HEK293 (cell line): ENCODE data around the gene ANKRD31.

Experiments
- ELK4 ChIP-seq: IDR thresholded peaks from 2 replicates; pipeline ENCODE4 v1.6.1; 2011; ENCODE audit warnings: mild to moderate bottlenecking, low read depth, low read length, borderline replicate concordance
- GLI2 ChIP-seq: fragments of 450-650 bp; formaldehyde crosslinking; IDR thresholded peaks from 2 replicates; pipeline ENCODE4; 2017; ENCODE audit warnings: missing biosample characterization, missing genetic modification characterization, low read depth, borderline replicate concordance
- HIC1 ChIP-seq: fragments of 450-650 bp; formaldehyde crosslinking; IDR thresholded peaks from 2 replicates; pipeline ENCODE4 v1.5.1; 2016; ENCODE audit warnings: missing biosample characterization, missing genetic modification characterization
- HOXA7 ChIP-seq: sonication (generic); formaldehyde crosslinking; IDR thresholded peaks from 2 replicates; pipeline ENCODE4 v1.8.1; 2022; ENCODE audit warnings: missing genetic modification reagents, borderline replicate concordance
- HOXC10 ChIP-seq: sonication (generic); formaldehyde crosslinking; IDR thresholded peaks from 2 replicates; pipeline ENCODE4 v1.8.1; 2023; ENCODE audit warnings: mild to moderate bottlenecking, missing genetic modification reagents
- KLF16 ChIP-seq: fragments of 450-650 bp; formaldehyde crosslinking; IDR thresholded peaks from 2 replicates; pipeline ENCODE4 v1.5.1; 2017; ENCODE audit warnings: missing biosample characterization, missing genetic modification characterization
- PRDM2 ChIP-seq: fragments of 450-650 bp; formaldehyde crosslinking; IDR thresholded peaks from 2 replicates; pipeline ENCODE4 v1.5.1; 2016; ENCODE audit warnings: missing biosample characterization, missing genetic modification characterization, borderline replicate concordance
- SP2 ChIP-seq: fragments of 450-650 bp; formaldehyde crosslinking; IDR thresholded peaks from 2 replicates; pipeline ENCODE4 v1.5.1; 2016; ENCODE audit warnings: missing biosample characterization, missing genetic modification characterization
- TCF7L2 ChIP-seq: IDR thresholded peaks from 2 replicates; pipeline ENCODE4 v1.6.1; 2011; ENCODE audit warnings: low read depth, mild to moderate bottlenecking, inconsistent platforms, low read length, moderate library complexity, borderline replicate concordance
- ZBTB48 ChIP-seq: fragments of 450-650 bp; formaldehyde crosslinking; IDR thresholded peaks from 2 replicates; pipeline ENCODE4 v1.5.1; 2016; ENCODE audit warnings: missing biosample characterization, missing genetic modification characterization
- ZFP41 ChIP-seq: fragments of 450-650 bp; formaldehyde crosslinking; IDR thresholded peaks from 2 replicates; pipeline ENCODE4 v1.5.1; 2016; ENCODE audit warnings: missing biosample characterization, missing genetic modification characterization, borderline replicate concordance
- ZNF132 ChIP-seq: fragments of 450-650 bp; formaldehyde crosslinking; IDR thresholded peaks from 2 replicates; pipeline ENCODE4 v1.5.1; 2017; ENCODE audit warnings: missing biosample characterization, missing genetic modification characterization, borderline replicate concordance
- ZNF138 ChIP-seq: fragments of 450-650 bp; formaldehyde crosslinking; IDR thresholded peaks from 2 replicates; pipeline ENCODE4 v1.5.1; 2016; ENCODE audit warnings: missing biosample characterization, missing genetic modification characterization, borderline replicate concordance
- ZNF157 ChIP-seq: fragments of 450-650 bp; formaldehyde crosslinking; IDR thresholded peaks from 2 replicates; pipeline ENCODE4 v1.5.1; 2016; ENCODE audit warnings: missing biosample characterization, missing genetic modification characterization
- ZNF19 ChIP-seq: fragments of 450-650 bp; formaldehyde crosslinking; IDR thresholded peaks from 2 replicates; pipeline ENCODE4; 2016; ENCODE audit warnings: missing biosample characterization, missing genetic modification characterization, low read depth
- ZNF223 ChIP-seq: fragments of 450-650 bp; formaldehyde crosslinking; IDR thresholded peaks from 2 replicates; pipeline ENCODE4 v1.5.1; 2016; ENCODE audit warnings: missing biosample characterization, missing genetic modification characterization
- ZNF24 ChIP-seq: fragments of 450-650 bp; formaldehyde crosslinking; IDR thresholded peaks from 2 replicates; pipeline ENCODE4 v1.5.1; 2016; ENCODE audit warnings: missing biosample characterization, missing genetic modification characterization
- ZNF302 ChIP-seq: fragments of 450-650 bp; formaldehyde crosslinking; IDR thresholded peaks from 2 replicates; pipeline ENCODE4 v1.5.1; 2016; ENCODE audit warnings: missing biosample characterization, missing genetic modification characterization, low read depth
- ZNF324 ChIP-seq: fragments of 450-650 bp; formaldehyde crosslinking; IDR thresholded peaks from 2 replicates; pipeline ENCODE4 v1.5.1; 2016; ENCODE audit warnings: missing biosample characterization, missing genetic modification characterization
- ZNF404 ChIP-seq: fragments of 450-650 bp; formaldehyde crosslinking; IDR thresholded peaks from 2 replicates; pipeline ENCODE4 v1.5.1; 2017; ENCODE audit warnings: missing biosample characterization, missing genetic modification characterization
- ZNF426 ChIP-seq: fragments of 450-650 bp; formaldehyde crosslinking; IDR thresholded peaks from 2 replicates; pipeline ENCODE4 v1.5.1; 2017; ENCODE audit warnings: missing biosample characterization, missing genetic modification characterization, mild to moderate bottlenecking, inconsistent platforms, moderate library complexity
- ZNF449 ChIP-seq: fragments of 450-650 bp; formaldehyde crosslinking; IDR thresholded peaks from 2 replicates; pipeline ENCODE4 v1.5.1; 2017; ENCODE audit warnings: missing biosample characterization, mild to moderate bottlenecking, missing genetic modification characterization, moderate library complexity
- ZNF513 ChIP-seq: fragments of 450-650 bp; IDR thresholded peaks from 2 replicates; pipeline ENCODE4 v1.5.1; 2018; ENCODE audit warnings: missing biosample characterization, missing genetic modification characterization
- ZNF530 ChIP-seq: fragments of 450-650 bp; formaldehyde crosslinking; IDR thresholded peaks from 2 replicates; pipeline ENCODE4 v1.5.1; 2016; ENCODE audit warnings: low read depth, missing biosample characterization, missing genetic modification characterization
- ZNF580 ChIP-seq: fragments of 450-650 bp; formaldehyde crosslinking; IDR thresholded peaks from 2 replicates; pipeline ENCODE4 v1.5.1; 2016; ENCODE audit warnings: missing biosample characterization, missing genetic modification characterization
- ZNF621 ChIP-seq: fragments of 450-650 bp; formaldehyde crosslinking; IDR thresholded peaks from 2 replicates; pipeline ENCODE4 v1.5.1; 2017; ENCODE audit warnings: missing biosample characterization, missing genetic modification characterization
- ZNF658 ChIP-seq: fragments of 450-650 bp; formaldehyde crosslinking; IDR thresholded peaks from 2 replicates; pipeline ENCODE4; 2016; ENCODE audit warnings: missing biosample characterization, missing genetic modification characterization

Gene ANKRD31

GRCh38 chr5:75053304-75054133 lies 183.2 kb downstream of the ANKRD31 start (continued):
- no peak for TF ChIP-seq PRDM2 (tag by site-specific recombination)
- no peak for TF ChIP-seq HOXA7 (CRISPR knock-in tag)
- TF ChIP-seq SP2 (tag by site-specific recombination): no peak
- TF ChIP-seq ZNF658 (tag by site-specific recombination): no peak
- no peak for TF ChIP-seq ZBTB48 (tag by site-specific recombination)
- no peak for TF ChIP-seq ZNF426 (tag by site-specific recombination)
- no peak for TF ChIP-seq GLI2 (tag by site-specific recombination)
- TF ChIP-seq ZNF530: no peak
- TF ChIP-seq TCF7L2: no peak
- TF ChIP-seq ZFP41: no peak
- no peak for TF ChIP-seq ZNF621 (tag by site-specific recombination)
- TF ChIP-seq HOXC10 (CRISPR knock-in tag): no peak
- TF ChIP-seq ZNF138 (tag by site-specific recombination): no peak
- no peak for TF ChIP-seq ZNF302
- TF ChIP-seq ZNF223 (tag by site-specific recombination): no peak
- peak; percentile 17; the same call in 1 of the 2 replicates for TF ChIP-seq ZNF449 (tag by site-specific recombination)
- TF ChIP-seq ELK4: no peak
- TF ChIP-seq ZNF580 (tag by site-specific recombination): no peak
- no peak for TF ChIP-seq HIC1
- no peak for TF ChIP-seq ZNF157 (tag by site-specific recombination)
- TF ChIP-seq ZNF132 (tag by site-specific recombination): no peak
- no peak for TF ChIP-seq ZNF404
- TF ChIP-seq ZNF19: no peak
- no peak for TF ChIP-seq ZNF324 (tag by site-specific recombination)
- TF ChIP-seq ZNF513 (tag by site-specific recombination): no peak
- no peak for TF ChIP-seq ZNF24 (tag by site-specific recombination)
- TF ChIP-seq KLF16: no peak
